Neural crest cell (in vitro differentiated cells): Measurements from ENCODE around the gene PSMB2. TPM values are rescaled to one million over a fixed set of nuclear protein-coding genes. Genes with fewer than 3 reads are reported as not detected.
A peak's percentile ranks its signal among the peaks of the same experiment; 100 is the strongest.
"Not testable (repeated sequence)": the region's sequence is repeated elsewhere in the genome, so short reads cannot be mapped to it uniquely, and the experiment has no call there.

Experiments used
- DNase-seq: peaks from one replicate; pipeline ENCODE4 v3.0.0; 2021; ENCODE audit warnings: low read depth, mixed read lengths, low spot score
- H3K27ac Mint-ChIP-seq: one replicate; pipeline ENCODE4 v1.8.0; 2021; ENCODE audit warnings: mild to moderate bottlenecking, mixed read lengths; ENCODE audit not compliant: unreplicated experiment
- H3K27me3 Mint-ChIP-seq: 2 replicates; pipeline ENCODE4 v1.8.0; 2021; ENCODE audit warnings: low read depth, mild to moderate bottlenecking, mixed read lengths
- H3K36me3 Mint-ChIP-seq: 2 replicates; pipeline ENCODE4 v1.8.0; 2021; ENCODE audit warnings: low read depth, mild to moderate bottlenecking, mixed read lengths
- H3K4me1 Mint-ChIP-seq: 2 replicates; pipeline ENCODE4 v1.8.0; 2021; ENCODE audit warnings: mixed read lengths
- H3K4me3 Mint-ChIP-seq: one replicate; pipeline ENCODE4 v1.8.0; 2021; ENCODE audit warnings: mild to moderate bottlenecking, mixed read lengths
- H3K9me3 Mint-ChIP-seq: 2 replicates; pipeline ENCODE4 v1.8.0; 2021; ENCODE audit warnings: mixed read lengths
- CTCF ChIP-seq: fragments of 200-600 bp; sonication (generic); conservative IDR thresholded peaks from 2 replicates; pipeline ENCODE4 v1.5.0; 2021; ENCODE audit warnings: antibody characterized with exemption, mild to moderate bottlenecking
- total RNA-seq: library from RNA; stranded (reverse); gene quantifications from 2 replicates; pipeline ENCODE4 v1.2.1, GENCODE V29; 2021

The PSMB2 gene
- total RNA-seq, 1 donor from 2014 or later: 104 TPM

- H3K4me1 Mint-ChIP-seq: peaks cover 13% of the 10 kb centered on the region
- no peak for DNase-seq
- no peak overlapping the region for H3K27ac Mint-ChIP-seq
- no peaks in the 10 kb centered on the region for H3K9me3 Mint-ChIP-seq
- no peak for TF ChIP-seq CTCF
- no peaks in the 10 kb centered on the region for H3K36me3 Mint-ChIP-seq
- peaks cover 36% of the 10 kb centered on the region for H3K27me3 Mint-ChIP-seq
- H3K4me3 Mint-ChIP-seq: no peak overlapping the region
Observed at GRCh38 chr1:35580949-35581388, 60.4 kb downstream of the PSMB2 start.

GRCh38 chr1:35577071-35577998 is 64.0 kb downstream of the PSMB2 start:
- DNase-seq: no peak
- Mint-ChIP-seq H3K9me3 (no peaks in the 10 kb centered on the region), H3K4me1 (peaks cover 13% of the 10 kb centered on the region), H3K27ac (no peak overlapping the region), H3K27me3 (peaks cover 70% of the 10 kb centered on the region), H3K4me3 (peak overlapping the region; percentile 69), H3K36me3 (peaks cover 4% of the 10 kb centered on the region)
- TF ChIP-seq CTCF: no peak

GRCh38 chr1:35576766-35577070 is 64.6 kb downstream of the PSMB2 start:
- H3K27ac Mint-ChIP-seq, DNase-seq, H3K9me3 Mint-ChIP-seq, H3K36me3 Mint-ChIP-seq: not testable (repeated sequence)
- Mint-ChIP-seq H3K4me3 (peak overlapping the region; percentile 51), H3K27me3 (peaks cover 76% of the 10 kb centered on the region), H3K4me1 (peaks cover 13% of the 10 kb centered on the region)

GRCh38 chr1:35576061-35576765 is 65.1 kb downstream of the PSMB2 start:
- peaks cover 13% of the 10 kb centered on the region for H3K4me1 Mint-ChIP-seq
- peak overlapping the region; percentile 51 for H3K4me3 Mint-ChIP-seq
- no peak overlapping the region for H3K27ac Mint-ChIP-seq
- no peak for TF ChIP-seq CTCF
- no peak for DNase-seq
- peaks cover 81% of the 10 kb centered on the region for H3K27me3 Mint-ChIP-seq
- H3K36me3 Mint-ChIP-seq: peaks cover 4% of the 10 kb centered on the region
- H3K9me3 Mint-ChIP-seq: no peaks in the 10 kb centered on the region

GRCh38 chr1:35575416-35575958 is 65.8 kb downstream of the PSMB2 start:
- Mint-ChIP-seq H3K36me3 (peaks cover 4% of the 10 kb centered on the region), H3K27me3 (peaks cover 88% of the 10 kb centered on the region), H3K27ac (no peak overlapping the region), H3K4me1 (peaks cover 13% of the 10 kb centered on the region), H3K9me3 (no peaks in the 10 kb centered on the region), H3K4me3 (peak overlapping the region; percentile 48)
- no peak for TF ChIP-seq CTCF
- DNase-seq: no peak
